GM19351 (cell line): ENCODE data around the gene LHPP.
A peak's percentile ranks its signal among the peaks of the same experiment; 100 is the strongest.

Experiments
- ATAC-seq: cut with Tn5 transposase; IDR thresholded peaks from one replicate; pipeline ENCODE4 v1.9.1; 2021; ENCODE audit warnings: mild to moderate bottlenecking, moderate library complexity; ENCODE audit not compliant: unreplicated experiment

LHPP gene

DNA sequence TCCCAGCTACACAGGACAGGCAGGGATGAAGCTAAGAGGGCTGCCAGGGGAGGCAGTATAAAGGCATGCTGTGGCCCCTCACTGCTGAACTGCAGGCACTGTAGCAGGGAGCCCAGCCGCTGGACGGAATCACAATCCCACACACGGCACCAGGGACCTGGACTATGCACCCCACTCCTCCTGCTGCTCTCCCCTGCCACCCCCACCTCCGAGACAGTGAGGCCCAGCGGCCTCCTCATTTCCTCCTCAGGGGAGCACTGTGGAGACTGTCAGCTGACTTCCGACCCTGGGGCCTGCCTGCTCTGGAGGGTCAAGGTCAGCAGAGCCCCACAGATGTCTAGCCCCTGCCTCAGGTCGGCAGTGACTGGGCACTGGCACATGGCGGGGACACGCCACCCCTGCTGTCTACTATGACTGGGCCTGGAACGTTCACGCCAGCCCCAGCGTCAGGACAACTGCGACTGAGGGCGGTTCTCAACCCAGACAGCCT lies 189.8 kb downstream of the LHPP start:
- ATAC-seq: peak; percentile 11

DNA sequence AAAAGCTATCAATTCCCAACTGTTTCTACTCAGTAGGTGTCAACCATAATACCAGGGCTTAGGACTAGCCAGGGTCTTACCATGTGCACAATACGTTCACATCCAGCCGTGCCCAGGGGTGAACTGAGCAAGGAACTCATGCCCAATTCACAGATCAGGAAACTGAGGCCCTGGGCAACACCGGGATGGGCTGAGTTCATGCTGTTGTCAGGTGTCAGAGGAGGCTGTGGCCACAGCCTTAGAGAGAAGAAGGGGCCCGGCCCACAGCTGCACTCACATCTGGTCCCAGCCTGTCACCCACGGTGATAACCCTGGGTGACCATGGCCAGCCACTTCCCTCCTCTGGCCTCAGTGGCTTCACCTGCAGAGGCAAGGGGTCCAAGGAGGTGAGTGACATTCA lies 190.6 kb downstream of the LHPP start:
- ATAC-seq: no peak

DNA sequence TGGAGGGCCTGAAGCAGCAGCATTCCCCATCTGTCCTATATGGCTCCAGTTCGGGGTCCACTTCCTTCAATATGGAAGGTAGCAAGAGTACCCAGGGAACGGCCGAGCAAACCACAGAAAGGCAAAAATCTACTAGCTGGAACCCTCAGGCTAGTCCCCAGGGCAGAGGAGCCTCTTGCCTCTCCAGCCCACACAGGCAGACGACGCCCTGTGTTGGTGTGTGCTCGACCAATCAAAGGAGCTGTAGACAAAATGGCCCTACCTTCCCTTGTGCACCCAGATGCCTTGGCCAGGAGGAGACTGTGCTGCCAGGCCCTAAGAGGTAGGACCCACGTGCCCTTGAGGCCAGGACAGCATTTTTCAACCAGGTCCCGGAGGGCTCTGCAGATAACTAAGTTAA lies 191.1 kb downstream of the LHPP start:
- ATAC-seq: no peak

- no peak for ATAC-seq
Measured at GRCh38 chr10:124653311-124653710, 191.7 kb downstream of the LHPP start.

- ATAC-seq: no peak
Measured at GRCh38 chr10:124653811-124654651, 192.4 kb downstream of the LHPP start.

- ATAC-seq: no peak
Measured at GRCh38 chr10:124654686-124655085, 193.1 kb downstream of the LHPP start.

GRCh38 chr10:124655191-124656112 lies 193.8 kb downstream of the LHPP start:
- no peak for ATAC-seq

DNA sequence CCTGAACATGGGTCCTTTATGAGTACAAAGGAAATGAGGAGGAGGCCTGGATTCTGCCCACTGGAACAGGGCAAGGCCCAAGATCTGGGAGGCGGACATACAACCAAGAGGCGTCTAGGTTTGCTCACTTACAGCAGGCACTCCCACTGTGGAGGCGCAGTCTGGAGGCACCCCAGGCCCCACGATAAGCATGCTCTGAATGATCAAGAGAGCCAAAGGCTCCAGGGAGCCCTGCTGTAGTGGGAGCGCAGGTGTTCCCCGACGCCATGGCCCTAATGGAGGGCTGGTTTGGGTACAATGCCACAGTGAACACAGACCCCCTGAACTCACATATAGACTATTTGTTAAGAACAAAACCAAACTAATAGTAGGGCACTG lies 194.5 kb downstream of the LHPP start:
- no peak for ATAC-seq

- ATAC-seq: no peak
Measured at GRCh38 chr10:124656541-124656940, 194.9 kb downstream of the LHPP start.

- ATAC-seq: peak; percentile 72
Measured at GRCh38 chr10:124657806-124658205, 196.2 kb downstream of the LHPP start.

- ATAC-seq: no peak
Measured at GRCh38 chr10:124658591-124659242, 197.1 kb downstream of the LHPP start.

DNA sequence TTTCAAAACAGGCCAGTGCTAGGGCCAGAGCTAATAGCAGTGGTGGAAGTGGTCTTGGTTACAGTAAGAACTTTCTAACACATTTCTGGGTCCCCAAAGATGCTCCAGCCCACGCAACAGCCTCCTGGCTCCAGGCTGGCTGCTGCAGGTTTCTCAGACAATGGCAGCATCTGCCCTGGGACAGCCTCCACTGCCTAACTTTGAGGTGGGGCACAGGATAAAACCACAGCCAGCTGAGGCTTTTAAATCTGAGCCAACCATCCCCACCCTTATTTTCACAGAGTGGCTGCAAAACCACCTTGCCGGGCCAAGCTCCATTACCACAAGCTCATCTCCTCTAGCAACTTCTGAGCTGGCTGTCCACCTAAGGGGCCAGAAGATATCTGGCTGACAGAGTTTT lies 197.8 kb downstream of the LHPP start:
- ATAC-seq: no peak

DNA sequence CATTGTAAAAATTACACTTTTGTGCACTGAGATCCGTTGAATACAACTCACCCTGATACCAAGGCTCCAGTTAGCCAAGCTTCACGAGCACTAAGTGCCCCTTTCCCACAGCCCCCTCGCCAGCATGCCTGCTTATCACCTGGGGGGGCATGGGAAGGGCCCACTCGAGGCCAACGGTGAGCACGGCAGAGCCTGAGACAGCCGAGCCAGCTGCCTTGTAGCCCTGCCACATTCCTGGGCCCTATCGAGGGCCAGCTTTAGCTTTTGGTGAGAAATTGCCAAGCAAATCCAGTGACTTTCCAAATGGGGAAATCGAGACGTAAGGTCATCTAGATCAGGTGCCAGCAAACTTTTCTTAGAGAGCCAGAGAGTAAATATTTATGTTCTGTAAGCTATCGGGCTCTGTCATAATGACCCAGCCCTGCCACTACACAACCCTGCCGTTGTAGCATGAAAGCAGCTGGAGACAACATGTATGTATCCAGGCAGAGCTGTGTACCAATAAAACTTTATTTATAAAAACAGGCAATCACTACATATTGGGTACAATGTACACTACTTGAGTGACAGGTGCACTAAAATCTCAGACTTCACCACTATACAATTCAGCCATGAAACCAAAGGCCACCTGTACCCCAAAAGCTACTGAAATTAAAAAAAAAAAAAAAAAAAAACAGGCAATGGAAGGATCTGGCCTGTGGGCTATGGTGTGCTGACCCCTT lies 198.9 kb downstream of the LHPP start:
- ATAC-seq: no peak

DNA sequence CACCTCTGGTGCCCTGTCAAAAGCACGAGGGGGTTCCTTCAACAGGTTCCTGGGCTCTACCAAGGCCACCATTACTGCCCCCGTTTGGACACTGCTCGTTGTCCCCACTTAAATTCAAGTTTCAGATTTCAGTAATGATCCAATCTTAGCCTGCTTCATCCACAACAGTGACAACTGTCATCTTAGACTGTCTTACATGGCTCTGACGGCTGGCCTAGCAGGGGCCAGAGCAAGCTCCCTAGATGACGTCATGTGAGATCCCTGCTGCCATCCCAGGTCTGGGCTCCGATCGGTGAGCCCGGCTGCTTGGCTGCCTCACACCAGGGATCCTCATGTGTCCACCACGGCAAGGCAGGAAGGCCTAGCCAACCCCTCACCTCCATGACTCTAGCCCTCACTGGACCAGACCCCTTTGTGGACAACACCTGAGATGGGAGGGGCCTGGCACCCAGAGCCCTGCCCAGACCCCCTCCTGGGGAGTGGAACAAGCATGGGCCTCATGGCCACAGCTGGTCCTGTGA lies 200.1 kb downstream of the LHPP start:
- ATAC-seq: no peak

DNA sequence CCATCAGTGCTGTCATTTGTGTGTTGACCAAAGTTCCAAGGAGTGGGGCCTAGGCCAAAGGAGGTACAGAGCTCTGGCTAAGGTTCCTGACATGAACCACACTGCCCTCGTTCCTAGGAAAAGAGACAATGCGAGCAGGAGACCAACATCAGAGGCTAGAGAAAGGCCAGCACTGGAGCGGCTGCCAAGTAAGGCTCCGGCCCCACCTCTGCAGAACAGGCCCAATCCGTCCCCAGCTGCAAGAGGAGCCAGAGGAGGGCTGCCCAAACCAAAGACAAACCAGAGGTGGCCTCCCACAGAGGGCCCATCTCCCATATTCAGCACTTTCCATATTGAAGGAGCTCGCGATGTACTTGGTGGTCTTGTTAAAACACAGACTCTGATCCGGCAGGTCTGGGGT lies 201.6 kb downstream of the LHPP start:
- ATAC-seq: no peak
